ENCODE data around the gene LIFR. TPM values are rescaled to one million over a fixed set of nuclear protein-coding genes. Genes with fewer than 3 reads are reported as not detected.

LIFR gene
- total RNA-seq, 1 experiment from 2014 or later, result 7.8 TPM

GRCh38 chr5:38601133-38601862 lies 44.9 kb upstream of the LIFR start:
- Histone ChIP-seq H3K56ac (ENCODE audit: insufficient read length, low read depth, low read length) (no peak overlapping the region), H4K8ac (replicated peaks; ENCODE audit: insufficient read length, low read depth, low read length) (no peak overlapping the region), H4K5ac (ENCODE audit: insufficient read length, low read depth, low read length) (no peak overlapping the region), H3T11ph (ENCODE audit: low read length) (no peak overlapping the region), H3K79me1 (ENCODE audit: insufficient read depth, low read depth, low read length, poor library complexity, severe bottlenecking) (no peaks in the 10 kb centered on the region), H2AFZ (ENCODE audit: low read length) (no peak overlapping the region), H3K79me2 (ENCODE audit: insufficient read depth, low read length) (no peaks in the 10 kb centered on the region), H4K91ac (ENCODE audit: insufficient read length, low read depth, low read length) (no peak overlapping the region), H2AK5ac (ENCODE audit: insufficient read length, low read length) (no peak overlapping the region), H3K27me3 (ENCODE audit: insufficient read depth, low read length) (no peaks in the 10 kb centered on the region), H4K20me1 (ENCODE audit: control insufficient read depth, insufficient read depth, insufficient read length) (no peaks in the 10 kb centered on the region), H3K18ac (ENCODE audit: insufficient read length, low read depth, low read length) (no peak overlapping the region), H3K4me2 (ENCODE audit: insufficient read depth, insufficient read length, low read length) (no peak overlapping the region), H3K14ac (ENCODE audit: insufficient read depth, low read length) (no peak overlapping the region), H3K4ac (ENCODE audit: low read depth, low read length) (no peak overlapping the region), H2BK20ac (ENCODE audit: low read depth, low read length, poor library complexity, severe bottlenecking) (no peak overlapping the region), H3K9me3 (ENCODE audit: control insufficient read depth, low read depth, low read length) (no peaks in the 10 kb centered on the region), H3K27ac (ENCODE audit: insufficient read length, low read depth, low read length) (no peak overlapping the region), H3K4me1 (ENCODE audit: insufficient read depth, low read length) (no peaks in the 10 kb centered on the region; the same call in 1 of the 2 replicates), H2BK5ac (ENCODE audit: insufficient read length, low read length) (no peak overlapping the region), H3K23ac (ENCODE audit: insufficient read length, low read depth, low read length) (no peak overlapping the region), H2BK120ac (ENCODE audit: low read depth, low read length, poor library complexity, severe bottlenecking) (no peak overlapping the region), H2BK12ac (ENCODE audit: insufficient read length, low read depth, low read length) (no peak overlapping the region), H3K23me2 (ENCODE audit: insufficient read length, low read depth, low read length, poor library complexity, severe bottlenecking) (no peaks in the 10 kb centered on the region), H3K9ac (ENCODE audit: extremely low read depth, insufficient read length, low read length) (no peak overlapping the region), H2BK15ac (ENCODE audit: low read depth, low read length) (no peak overlapping the region)
- Mint-ChIP-seq H3K4me1 (peaks cover 11 to 18% of the 10 kb centered on the region in 2 experiments), H3K27me3 (ENCODE audit: low read depth) (no peaks in the 10 kb centered on the region), H3K9me3 (no peaks in the 10 kb centered on the region; a peak in 1 of 5 replicates), H3K36me3 (ENCODE audit: insufficient read depth in 1 of 3, low read depth in 3 of 3) (no peaks in the 10 kb centered on the region; a peak in 1 of 7 replicates), H3K27ac (peak overlapping the region in 1 of 3 experiments; percentile 33; a peak in 1 of 7 replicates), H3K4me3 (no peak overlapping the region)
- no CpG with 5 or more reads among the region's 5 CpGs for WGBS (ENCODE audit: extremely low coverage, insufficient read length, low lambda C conversion rate)
- no peak for TF ChIP-seq CTCF (conservative IDR thresholded peaks at IDR 0.05)
- DNase-seq, result no peak

All from H9 (cell line).